Muscle of back (tissue), 11 donors: Measurements from ENCODE around the gene KATNA1. TPM values are rescaled to one million over a fixed set of nuclear protein-coding genes. Genes with fewer than 3 reads are reported as not detected.

Source experiments
- DNase-seq, 3 donors: peaks; one replicate each; pipeline versions ENCODE4 v3.0.0 to v3.0.0-alpha.2; 2013
- polyA plus RNA-seq, 10 donors: library from polyadenylated mRNA; unstranded; fragments of 120-200 nt; gene quantifications; one replicate each; pipeline ENCODE4 v1.2.1, GENCODE V29; 2013; ENCODE audit not compliant: insufficient read length in 10 of 10

The KATNA1 gene
- polyA plus RNA-seq, 10 donors, result 17.0 to 25.7 (median 21.2) TPM

- DNase-seq, result peak; percentile 49 to 89 (median 76)
These were observed 103.2 kb downstream of the KATNA1 start for GRCh38 chr6:149545258-149545753.

Other genes starting within 250 kb of the KATNA1 start
- gene SUMO4, start 248.5 kb downstream of the KATNA1 start, polyA plus RNA-seq, result 1 to 10 TPM in 2 of 10 donors, under 1 TPM in 8; 0.21 to 1.7 (median 0.43) TPM
- 1 to 10 TPM in 1 of 10 donors, under 1 TPM in 9; 0.09 to 1.4 (median 0.34) TPM for gene ZC3H12D, start 163.7 kb downstream of the KATNA1 start, polyA plus RNA-seq
- 10 to 100 TPM; 26.7 to 36.9 (median 33.7) TPM for gene PPIL4, start 102.7 kb downstream of the KATNA1 start, polyA plus RNA-seq
- 10 to 100 TPM; 40.5 to 56.7 (median 49.7) TPM for gene GINM1, start 82.3 kb downstream of the KATNA1 start, polyA plus RNA-seq
- gene LATS1, start 69.4 kb upstream of the KATNA1 start, polyA plus RNA-seq, result 10 to 100 TPM; 14.2 to 24.2 (median 20.4) TPM
- gene NUP43, start 97.8 kb upstream of the KATNA1 start, polyA plus RNA-seq, result 10 to 100 TPM; 16.5 to 25.5 (median 23.8) TPM
- gene PCMT1, start 101.0 kb upstream of the KATNA1 start, polyA plus RNA-seq, result 10 to 100 TPM; 62.6 to 85.9 (median 73.1) TPM
- gene LRP11, start 215.6 kb upstream of the KATNA1 start, polyA plus RNA-seq, result 10 to 100 TPM; 16.4 to 33.0 (median 23.8) TPM
- gene RAET1E, start 249.4 kb upstream of the KATNA1 start, polyA plus RNA-seq, result 1 to 10 TPM in 2 of 10 donors, under 1 TPM in 8; 0.42 to 1.2 (median 0.83) TPM